Smooth muscle cell (in vitro differentiated cells): Measurements from ENCODE around the gene HADHB. TPM values are rescaled to one million over a fixed set of nuclear protein-coding genes. Genes with fewer than 3 reads are reported as not detected.
"Not testable (repeated sequence)": the region's sequence is repeated elsewhere in the genome, so short reads cannot be mapped to it uniquely, and the experiment has no call there.

Experiments used
- DNase-seq: peaks from one replicate; lab custom pipeline; 2025; ENCODE audit not compliant: unreplicated experiment; lab: John Stamatoyannopoulos, UW
- H2AFZ ChIP-seq: fragments of 200-600 bp; sonication (generic); 2 replicates; pipeline ENCODE4 v1.6.0; 2016; ENCODE audit warnings: antibody characterized with exemption, low read depth, mild to moderate bottlenecking
- H3F3A ChIP-seq: fragments of 200-600 bp; sonication (generic); 2 replicates; pipeline ENCODE4 v1.6.0; 2017; ENCODE audit warnings: antibody characterized with exemption, low read depth
- H3K27ac ChIP-seq: fragments of 200-600 bp; sonication (generic); 2 replicates; pipeline ENCODE4 v1.5.1; 2016; ENCODE audit warnings: low read depth, mild to moderate bottlenecking
- H3K27me3 ChIP-seq: fragments of 200-600 bp; sonication (generic); 2 replicates; pipeline ENCODE4 v1.6.1; 2016; ENCODE audit warnings: low read depth, mild to moderate bottlenecking
- H3K36me3 ChIP-seq: fragments of 200-600 bp; sonication (generic); 2 replicates; pipeline ENCODE4 v1.5.1; 2016; ENCODE audit warnings: low read depth
- H3K4me1 ChIP-seq: fragments of 200-600 bp; sonication (generic); 2 replicates; pipeline ENCODE4 v1.5.1; 2016; ENCODE audit warnings: low read depth
- H3K4me2 ChIP-seq: fragments of 200-600 bp; sonication (generic); 2 replicates; pipeline ENCODE4 v1.6.0; 2016; ENCODE audit warnings: mild to moderate bottlenecking
- H3K4me3 ChIP-seq: fragments of 200-600 bp; sonication (generic); 2 replicates; pipeline ENCODE4 v1.5.1; 2016; ENCODE audit warnings: mild to moderate bottlenecking
- H3K79me2 ChIP-seq: fragments of 200-600 bp; sonication (generic); 2 replicates; pipeline ENCODE4 v1.6.0; 2016; ENCODE audit warnings: low read depth, mild to moderate bottlenecking
- H3K9ac ChIP-seq: fragments of 200-600 bp; sonication (generic); 2 replicates; pipeline ENCODE4 v1.6.0; 2016; ENCODE audit warnings: low read depth
- H3K9me3 ChIP-seq: fragments of 200-600 bp; sonication (generic); replicated peaks from 2 replicates; pipeline ENCODE4 v1.5.1; 2016; ENCODE audit warnings: low read depth
- H4K20me1 ChIP-seq: fragments of 200-600 bp; sonication (generic); 2 replicates; pipeline ENCODE4 v1.6.0; 2016; ENCODE audit warnings: low read depth
- WGBS: methylation state at CpG from one replicate; pipeline ENCODE4 v1.1.7; 2016; ENCODE audit warnings: low lambda C conversion rate; 5-methylcytosine and 5-hydroxymethylcytosine counted together
- polyA plus RNA-seq: library from polyadenylated mRNA; unstranded; fragments of >200 nt; fragmentation: Nextera tagmentation; extraction: Ambion mirVana; gene quantifications from 2 replicates; pipeline ENCODE4 v1.2.1, GENCODE V29; 2016
- total RNA-seq: library from RNA; depleted of rRNA; stranded (reverse); fragments of >200 nt; gene quantifications from 2 replicates; pipeline ENCODE4 v1.2.3, GENCODE V29; 2014
- TF ChIP-seq, protein P1 (sequence below): fragments of 200-600 bp; sonication (generic); IDR thresholded peaks from 2 replicates; pipeline ENCODE4 v1.5.1; 2017; ENCODE audit warnings: borderline replicate concordance, mild to moderate bottlenecking, antibody characterized with exemption; ENCODE audit not compliant: insufficient read depth, poor library complexity, severe bottlenecking

HADHB gene
- total and polyA plus RNA-seq, 2 experiments from 2014 or later: 70.8 to 96.1 TPM

DNA sequence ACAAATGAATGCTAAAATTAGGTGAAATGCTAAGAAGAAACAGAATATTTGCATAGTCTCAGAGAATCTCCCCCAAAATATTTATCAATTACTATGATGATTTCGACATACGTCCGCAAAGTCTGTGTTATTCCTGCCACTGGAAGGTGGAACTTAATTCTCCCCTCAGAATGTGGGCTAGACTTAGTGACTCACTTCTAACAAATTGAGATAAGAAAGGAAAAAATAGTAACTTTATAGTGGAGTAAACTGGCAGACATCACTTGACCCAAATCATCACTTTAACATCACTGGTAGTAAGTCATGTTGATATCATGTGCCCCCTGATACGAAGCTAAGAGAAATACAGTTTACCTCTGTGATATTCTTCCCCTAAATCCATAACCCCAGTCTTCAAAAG is 23.5 kb downstream of the HADHB start:
- Histone ChIP-seq H3K9ac (no peak overlapping the region), H2AFZ (no peak overlapping the region), H3K36me3 (no peaks in the 10 kb centered on the region), H3K27me3 (no peaks in the 10 kb centered on the region), H4K20me1 (peaks cover 13% of the 10 kb centered on the region), H3K4me2 (no peak overlapping the region), H3F3A (no peaks in the 10 kb centered on the region), H3K4me1 (no peaks in the 10 kb centered on the region), H3K27ac (peak overlapping the region; percentile 49), H3K79me2 (no peaks in the 10 kb centered on the region), H3K9me3 (no peaks in the 10 kb centered on the region), H3K4me3 (no peak overlapping the region)
- no peak for DNase-seq
- 55% methylated on average over 4 of the region's 4 CpGs for WGBS
- TF ChIP-seq, protein P1, sequence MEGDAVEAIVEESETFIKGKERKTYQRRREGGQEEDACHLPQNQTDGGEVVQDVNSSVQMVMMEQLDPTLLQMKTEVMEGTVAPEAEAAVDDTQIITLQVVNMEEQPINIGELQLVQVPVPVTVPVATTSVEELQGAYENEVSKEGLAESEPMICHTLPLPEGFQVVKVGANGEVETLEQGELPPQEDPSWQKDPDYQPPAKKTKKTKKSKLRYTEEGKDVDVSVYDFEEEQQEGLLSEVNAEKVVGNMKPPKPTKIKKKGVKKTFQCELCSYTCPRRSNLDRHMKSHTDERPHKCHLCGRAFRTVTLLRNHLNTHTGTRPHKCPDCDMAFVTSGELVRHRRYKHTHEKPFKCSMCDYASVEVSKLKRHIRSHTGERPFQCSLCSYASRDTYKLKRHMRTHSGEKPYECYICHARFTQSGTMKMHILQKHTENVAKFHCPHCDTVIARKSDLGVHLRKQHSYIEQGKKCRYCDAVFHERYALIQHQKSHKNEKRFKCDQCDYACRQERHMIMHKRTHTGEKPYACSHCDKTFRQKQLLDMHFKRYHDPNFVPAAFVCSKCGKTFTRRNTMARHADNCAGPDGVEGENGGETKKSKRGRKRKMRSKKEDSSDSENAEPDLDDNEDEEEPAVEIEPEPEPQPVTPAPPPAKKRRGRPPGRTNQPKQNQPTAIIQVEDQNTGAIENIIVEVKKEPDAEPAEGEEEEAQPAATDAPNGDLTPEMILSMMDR: no peak

DNA sequence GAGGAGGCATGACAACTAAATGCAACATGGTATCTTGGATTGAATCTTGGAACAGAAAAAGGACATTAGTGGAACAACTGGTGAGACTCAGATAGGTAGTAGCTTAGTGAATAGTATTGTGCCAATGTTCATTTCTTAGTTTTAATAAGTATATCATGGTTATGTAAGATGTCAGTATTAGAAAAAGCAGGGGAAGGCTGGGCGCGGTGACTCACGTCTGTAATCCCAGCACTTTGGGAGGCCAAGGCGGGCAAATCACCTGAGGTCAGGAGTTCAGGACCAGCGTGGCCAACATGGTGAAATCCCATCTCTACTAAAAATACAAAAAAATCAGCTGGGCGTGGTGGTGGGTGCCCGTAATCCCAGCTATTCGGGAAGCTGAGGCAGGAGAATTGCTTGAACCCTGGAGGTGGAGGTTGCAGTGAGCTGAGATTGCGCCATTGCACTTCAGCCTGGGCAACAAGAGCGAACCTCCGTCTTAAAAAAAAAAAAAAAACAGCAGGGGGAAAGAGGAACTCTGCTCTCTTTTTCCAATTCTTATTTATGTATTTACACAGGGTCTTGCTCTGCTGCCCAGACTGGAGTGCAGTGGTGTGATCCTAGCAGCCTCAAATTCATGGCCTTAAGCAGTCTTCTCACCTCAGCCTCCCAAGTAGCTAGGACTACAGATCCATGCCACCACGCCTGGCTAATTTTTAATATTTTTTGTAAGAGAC is 24.1 kb downstream of the HADHB start:
- peaks cover 13% of the 10 kb centered on the region for H4K20me1 ChIP-seq
- H3K9ac ChIP-seq, H3F3A ChIP-seq, H3K79me2 ChIP-seq, H3K9me3 ChIP-seq, H3K4me2 ChIP-seq, H3K27me3 ChIP-seq, H3K4me3 ChIP-seq, DNase-seq, H2AFZ ChIP-seq, H3K36me3 ChIP-seq, H3K4me1 ChIP-seq: not testable (repeated sequence)
- WGBS: 94% methylated on average over 12 of the region's 12 CpGs
- H3K27ac ChIP-seq: peak overlapping the region; percentile 49

DNA sequence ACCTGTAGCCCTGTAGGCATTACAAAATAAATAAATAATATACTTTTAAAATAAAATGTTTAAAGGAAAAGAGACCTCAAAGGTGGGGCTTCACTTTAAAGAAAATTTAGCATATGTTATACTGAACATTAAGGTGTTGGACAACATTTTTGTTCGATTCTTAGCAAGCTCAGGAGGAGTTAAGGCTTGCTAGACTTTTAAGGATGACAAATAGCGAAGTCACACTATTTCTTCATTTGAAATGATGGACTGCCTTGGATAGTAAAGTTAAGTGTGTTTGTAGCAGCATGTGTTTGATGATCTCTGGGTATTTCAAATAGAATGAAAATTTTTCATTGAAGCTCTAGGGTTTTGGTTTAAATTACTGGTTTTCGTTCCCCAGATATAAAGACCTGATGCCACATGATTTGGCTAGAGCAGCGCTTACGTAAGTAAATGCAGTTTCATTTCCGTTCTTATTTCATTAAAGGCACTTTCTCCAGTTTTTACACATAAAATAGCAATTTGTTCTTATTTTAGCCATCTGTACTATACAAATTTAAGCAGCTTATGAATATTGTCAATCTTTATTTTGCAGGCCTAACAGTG is 24.9 kb downstream of the HADHB start:
- no peak overlapping the region for H2AFZ ChIP-seq
- H3F3A ChIP-seq: no peaks in the 10 kb centered on the region
- H3K79me2 ChIP-seq: no peaks in the 10 kb centered on the region
- H3K36me3 ChIP-seq: no peaks in the 10 kb centered on the region
- WGBS: 93% methylated on average over 6 of the region's 6 CpGs
- TF ChIP-seq, protein P1: no peak
- H3K4me2 ChIP-seq: no peak overlapping the region
- no peaks in the 10 kb centered on the region for H3K27me3 ChIP-seq
- peaks cover 13% of the 10 kb centered on the region for H4K20me1 ChIP-seq
- H3K9me3 ChIP-seq: no peaks in the 10 kb centered on the region
- no peak overlapping the region for H3K27ac ChIP-seq
- no peak overlapping the region for H3K4me3 ChIP-seq
- no peak overlapping the region for H3K9ac ChIP-seq
- no peak for DNase-seq
- no peaks in the 10 kb centered on the region for H3K4me1 ChIP-seq

DNA sequence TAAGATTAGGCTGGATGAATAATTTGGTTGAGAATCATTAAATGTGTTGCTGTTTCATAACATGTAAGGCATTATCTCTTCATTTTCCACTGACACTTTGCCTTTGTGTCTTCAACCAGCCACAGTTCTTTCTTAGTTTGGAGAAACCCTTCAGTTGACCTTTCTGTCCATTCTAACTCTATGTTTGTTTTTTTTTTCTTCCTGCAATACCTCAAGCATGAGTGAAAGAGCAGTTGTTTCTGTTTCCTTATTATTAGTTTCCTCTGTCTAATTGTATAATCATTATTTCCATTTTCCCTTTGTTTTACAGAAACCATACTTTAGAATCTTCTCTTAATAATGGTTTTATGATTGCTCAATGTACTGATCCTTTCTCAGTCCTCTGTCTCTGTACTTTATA is 25.6 kb downstream of the HADHB start:
- Histone ChIP-seq H3K36me3 (no peaks in the 10 kb centered on the region), H4K20me1 (peaks cover 13% of the 10 kb centered on the region), H2AFZ (no peak overlapping the region), H3K27me3 (no peaks in the 10 kb centered on the region), H3K9ac (no peak overlapping the region), H3K9me3 (no peaks in the 10 kb centered on the region), H3K4me3 (no peak overlapping the region), H3K79me2 (no peaks in the 10 kb centered on the region), H3K27ac (no peak overlapping the region), H3K4me1 (no peaks in the 10 kb centered on the region), H3F3A (no peaks in the 10 kb centered on the region), H3K4me2 (no peak overlapping the region)
- TF ChIP-seq, protein P1: no peak
- no peak for DNase-seq
